HepG2 (cell line): Measurements from ENCODE around the gene CBX2. TPM values are rescaled to one million over a fixed set of nuclear protein-coding genes. Genes with fewer than 3 reads are reported as not detected.

Experiments used
- ELF1 ChIP-seq: sonication (generic); formaldehyde crosslinking; IDR thresholded peaks from 2 replicates; pipeline ENCODE4 v1.4.0; 2020; ENCODE audit warnings: missing genetic modification reagents
- KAT7 ChIP-seq: IDR thresholded peaks from 2 replicates; pipeline ENCODE4 v1.6.1; 2018; ENCODE audit warnings: borderline replicate concordance, missing compliant biosample characterization
- POLR2AphosphoS2 ChIP-seq: IDR thresholded peaks from 2 replicates; pipeline ENCODE4 v1.6.1; 2011; ENCODE audit warnings: low read depth, low read length, improper control_type of control experiment
- RARA ChIP-seq: IDR thresholded peaks from 2 replicates; pipeline ENCODE4 v1.6.1; 2016; ENCODE audit warnings: missing genetic modification reagents, missing compliant biosample characterization
- REXO4 ChIP-seq: sonication (generic); formaldehyde crosslinking; IDR thresholded peaks from 2 replicates; pipeline ENCODE4 v1.8.0; 2022; ENCODE audit warnings: missing genetic modification reagents, mild to moderate bottlenecking, borderline replicate concordance
- RFX5 ChIP-seq: IDR thresholded peaks from 2 replicates; pipeline ENCODE4 v1.6.1; 2011; ENCODE audit warnings: low read depth, low read length, improper control_type of control experiment
- SOX6 ChIP-seq, 2 experiments: fragments of 450-650 bp in 1 of 2; sonication (generic) in 1 of 2; formaldehyde crosslinking in 1 of 2; IDR thresholded peaks; 2 replicates each; pipeline versions ENCODE4 v1.4.0 to v1.6.1; 2017 to 2020; ENCODE audit warnings: antibody characterized with exemption in 1 of 2, mild to moderate bottlenecking in 1 of 2, missing genetic modification reagents in 1 of 2
- STAT5B ChIP-seq: sonication (generic); formaldehyde crosslinking; IDR thresholded peaks from 2 replicates; pipeline ENCODE4 v1.4.0; 2020; ENCODE audit warnings: missing genetic modification reagents
- TBL1XR1 ChIP-seq: fragments of 150-350 bp; IDR thresholded peaks from 2 replicates; pipeline ENCODE4 v1.6.1; 2014; ENCODE audit warnings: borderline replicate concordance, low read length; ENCODE audit not compliant: partially characterized antibody
- ZC3H13 ChIP-seq: sonication (generic); formaldehyde crosslinking; IDR thresholded peaks from 2 replicates; pipeline ENCODE4 v1.8.1; 2023; ENCODE audit warnings: mild to moderate bottlenecking, missing genetic modification reagents, moderate library complexity
- ZNF383 ChIP-seq: sonication (generic); formaldehyde crosslinking; IDR thresholded peaks from 2 replicates; pipeline ENCODE4 v1.4.0; 2020; ENCODE audit warnings: missing genetic modification reagents, mild to moderate bottlenecking, borderline replicate concordance
- ZNF468 ChIP-seq: sonication (generic); formaldehyde crosslinking; IDR thresholded peaks from 2 replicates; pipeline ENCODE4 v1.8.0; 2022; ENCODE audit warnings: mild to moderate bottlenecking, moderate library complexity, missing genetic modification reagents
- ZNF598 ChIP-seq: sonication (generic); formaldehyde crosslinking; IDR thresholded peaks from 2 replicates; pipeline ENCODE4 v1.5.1; 2020; ENCODE audit warnings: mild to moderate bottlenecking, missing genetic modification reagents, borderline replicate concordance
- ZNF83 ChIP-seq: sonication (generic); formaldehyde crosslinking; IDR thresholded peaks from 2 replicates; pipeline ENCODE4 v1.4.0; 2020; ENCODE audit warnings: missing genetic modification reagents, mild to moderate bottlenecking, borderline replicate concordance
- polyA plus RNA-seq, 8 experiments: library from polyadenylated mRNA; depleted of rRNA in 3 of 8; stranded (reverse) in 7 of 8; unstranded in 1 of 8; fragments of >200 nt; fragmentation: Illumina TruSeq in 4 of 8; extraction: Trizol in 4 of 8; gene quantifications; 2 replicates each; pipeline versions ENCODE4 v1.2.1 to v1.2.3, GENCODE V29; 2011 to 2016; ENCODE audit warnings: low read depth in 4 of 8, missing spikeins in 1 of 8, mixed read lengths in 1 of 8; ENCODE audit not compliant: insufficient read depth in 1 of 8
- total RNA-seq, 5 experiments: library from RNA; depleted of rRNA; stranded (reverse); fragments of >200 nt; fragmentation: Illumina TruSeq; extraction: Trizol; gene quantifications; 2 replicates each; pipeline ENCODE4 v1.2.3, GENCODE V29; 2016; ENCODE audit warnings: low read depth in 1 of 5
- TF ChIP-seq, protein P1 (sequence below): sonication (generic); formaldehyde crosslinking; IDR thresholded peaks from 2 replicates; pipeline ENCODE4 v1.5.0; 2020; ENCODE audit warnings: mild to moderate bottlenecking, missing genetic modification reagents
- TF ChIP-seq, protein P2 (sequence below): sonication (generic); formaldehyde crosslinking; IDR thresholded peaks from 2 replicates; pipeline ENCODE4 v1.4.0; 2020; ENCODE audit warnings: missing genetic modification reagents, mild to moderate bottlenecking, borderline replicate concordance
- TF ChIP-seq, protein P3 (sequence below): sonication (generic); formaldehyde crosslinking; IDR thresholded peaks from 2 replicates; pipeline ENCODE4 v1.4.0; 2020; ENCODE audit warnings: missing genetic modification reagents, borderline replicate concordance
- TF ChIP-seq, protein P4 (sequence below): sonication (generic); formaldehyde crosslinking; IDR thresholded peaks from 2 replicates; pipeline ENCODE4 v1.4.0; 2020; ENCODE audit warnings: mild to moderate bottlenecking, missing genetic modification reagents, borderline replicate concordance
- TF ChIP-seq, protein P5 (sequence below): sonication (generic); formaldehyde crosslinking; IDR thresholded peaks from 2 replicates; pipeline ENCODE4 v1.9.0; 2021; ENCODE audit warnings: missing genetic modification reagents, borderline replicate concordance

Gene CBX2
- total and polyA plus RNA-seq, 2 of the 13 experiments (the other 11 are each of a cell fraction or from before 2014, with no cell fraction given) = 14.5 to 31.1 TPM

DNA sequence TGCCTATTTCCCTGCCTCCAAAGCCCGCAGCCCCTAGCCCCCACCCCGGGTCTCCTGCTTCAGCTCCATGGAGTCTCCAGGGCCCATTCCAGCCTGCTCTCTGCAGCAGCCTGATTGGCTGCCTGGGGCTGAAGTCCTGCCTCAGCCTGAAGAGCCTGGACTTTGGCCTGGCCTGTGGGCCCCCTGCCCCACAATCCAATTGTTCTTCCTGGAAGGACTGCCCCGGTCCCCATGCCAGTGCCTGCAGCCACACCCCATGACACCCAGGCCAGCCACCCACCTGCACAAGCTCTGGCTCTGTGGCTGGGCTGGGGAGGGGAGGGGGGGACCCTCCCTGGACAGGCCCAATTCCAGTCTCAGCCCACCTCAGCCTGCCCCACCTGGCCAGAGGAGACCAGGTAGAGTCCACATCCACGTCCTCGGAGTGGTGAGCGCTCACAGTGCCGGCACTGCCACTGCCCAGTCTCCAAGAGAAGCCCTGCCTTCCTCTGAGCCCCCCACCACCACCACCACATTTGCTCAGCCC, 34.9 kb upstream of the CBX2 start (continued):
- TF ChIP-seq RARA (CRISPR knock-in tag) (peak; percentile 78), ZNF83 (no peak), ZNF598 (CRISPR knock-in tag) (no peak), REXO4 (CRISPR knock-in tag) (no peak), TBL1XR1 (no peak), SOX6 (IDR thresholded peaks at IDR 0.05) (no peak), SOX6 (CRISPR knock-in tag; IDR thresholded peaks at IDR 0.05) (peak; percentile 99), ZC3H13 (CRISPR knock-in tag) (no peak), RFX5 (no peak; the same call in 1 of the 2 replicates), ZNF383 (CRISPR knock-in tag) (no peak), ZNF468 (CRISPR knock-in tag) (no peak), ELF1 (CRISPR knock-in tag) (peak; percentile 89), STAT5B (no peak), KAT7 (CRISPR knock-in tag) (peak; percentile 93; the same call in 1 of the 2 replicates), POLR2AphosphoS2 (no peak)
- TF ChIP-seq, protein P1, sequence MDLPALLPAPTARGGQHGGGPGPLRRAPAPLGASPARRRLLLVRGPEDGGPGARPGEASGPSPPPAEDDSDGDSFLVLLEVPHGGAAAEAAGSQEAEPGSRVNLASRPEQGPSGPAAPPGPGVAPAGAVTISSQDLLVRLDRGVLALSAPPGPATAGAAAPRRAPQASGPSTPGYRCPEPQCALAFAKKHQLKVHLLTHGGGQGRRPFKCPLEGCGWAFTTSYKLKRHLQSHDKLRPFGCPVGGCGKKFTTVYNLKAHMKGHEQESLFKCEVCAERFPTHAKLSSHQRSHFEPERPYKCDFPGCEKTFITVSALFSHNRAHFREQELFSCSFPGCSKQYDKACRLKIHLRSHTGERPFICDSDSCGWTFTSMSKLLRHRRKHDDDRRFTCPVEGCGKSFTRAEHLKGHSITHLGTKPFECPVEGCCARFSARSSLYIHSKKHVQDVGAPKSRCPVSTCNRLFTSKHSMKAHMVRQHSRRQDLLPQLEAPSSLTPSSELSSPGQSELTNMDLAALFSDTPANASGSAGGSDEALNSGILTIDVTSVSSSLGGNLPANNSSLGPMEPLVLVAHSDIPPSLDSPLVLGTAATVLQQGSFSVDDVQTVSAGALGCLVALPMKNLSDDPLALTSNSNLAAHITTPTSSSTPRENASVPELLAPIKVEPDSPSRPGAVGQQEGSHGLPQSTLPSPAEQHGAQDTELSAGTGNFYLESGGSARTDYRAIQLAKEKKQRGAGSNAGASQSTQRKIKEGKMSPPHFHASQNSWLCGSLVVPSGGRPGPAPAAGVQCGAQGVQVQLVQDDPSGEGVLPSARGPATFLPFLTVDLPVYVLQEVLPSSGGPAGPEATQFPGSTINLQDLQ (CRISPR knock-in tag) = no peak
- TF ChIP-seq, protein P2, sequence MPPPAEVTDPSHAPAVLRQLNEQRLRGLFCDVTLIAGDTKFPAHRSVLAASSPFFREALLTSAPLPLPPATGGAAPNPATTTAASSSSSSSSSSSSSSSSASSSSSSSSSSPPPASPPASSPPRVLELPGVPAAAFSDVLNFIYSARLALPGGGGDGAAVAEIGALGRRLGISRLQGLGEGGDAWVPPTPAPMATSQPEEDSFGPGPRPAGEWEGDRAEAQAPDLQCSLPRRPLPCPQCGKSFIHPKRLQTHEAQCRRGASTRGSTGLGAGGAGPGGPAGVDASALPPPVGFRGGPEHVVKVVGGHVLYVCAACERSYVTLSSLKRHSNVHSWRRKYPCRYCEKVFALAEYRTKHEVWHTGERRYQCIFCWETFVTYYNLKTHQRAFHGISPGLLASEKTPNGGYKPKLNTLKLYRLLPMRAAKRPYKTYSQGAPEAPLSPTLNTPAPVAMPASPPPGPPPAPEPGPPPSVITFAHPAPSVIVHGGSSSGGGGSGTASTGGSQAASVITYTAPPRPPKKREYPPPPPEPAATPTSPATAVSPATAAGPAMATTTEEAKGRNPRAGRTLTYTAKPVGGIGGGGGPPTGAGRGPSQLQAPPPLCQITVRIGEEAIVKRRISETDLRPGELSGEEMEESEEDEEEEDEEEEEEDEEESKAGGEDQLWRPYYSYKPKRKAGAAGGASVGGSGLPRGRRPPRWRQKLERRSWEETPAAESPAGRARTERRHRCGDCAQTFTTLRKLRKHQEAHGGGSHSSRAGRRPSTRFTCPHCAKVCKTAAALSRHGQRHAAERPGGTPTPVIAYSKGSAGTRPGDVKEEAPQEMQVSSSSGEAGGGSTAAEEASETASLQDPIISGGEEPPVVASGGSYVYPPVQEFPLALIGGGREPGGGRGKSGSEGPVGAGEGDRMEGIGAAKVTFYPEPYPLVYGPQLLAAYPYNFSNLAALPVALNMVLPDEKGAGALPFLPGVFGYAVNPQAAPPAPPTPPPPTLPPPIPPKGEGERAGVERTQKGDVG (CRISPR knock-in tag) = no peak
- TF ChIP-seq, protein P3, sequence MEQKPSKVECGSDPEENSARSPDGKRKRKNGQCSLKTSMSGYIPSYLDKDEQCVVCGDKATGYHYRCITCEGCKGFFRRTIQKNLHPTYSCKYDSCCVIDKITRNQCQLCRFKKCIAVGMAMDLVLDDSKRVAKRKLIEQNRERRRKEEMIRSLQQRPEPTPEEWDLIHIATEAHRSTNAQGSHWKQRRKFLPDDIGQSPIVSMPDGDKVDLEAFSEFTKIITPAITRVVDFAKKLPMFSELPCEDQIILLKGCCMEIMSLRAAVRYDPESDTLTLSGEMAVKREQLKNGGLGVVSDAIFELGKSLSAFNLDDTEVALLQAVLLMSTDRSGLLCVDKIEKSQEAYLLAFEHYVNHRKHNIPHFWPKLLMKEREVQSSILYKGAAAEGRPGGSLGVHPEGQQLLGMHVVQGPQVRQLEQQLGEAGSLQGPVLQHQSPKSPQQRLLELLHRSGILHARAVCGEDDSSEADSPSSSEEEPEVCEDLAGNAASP = peak; percentile 76
- TF ChIP-seq, protein P4, sequence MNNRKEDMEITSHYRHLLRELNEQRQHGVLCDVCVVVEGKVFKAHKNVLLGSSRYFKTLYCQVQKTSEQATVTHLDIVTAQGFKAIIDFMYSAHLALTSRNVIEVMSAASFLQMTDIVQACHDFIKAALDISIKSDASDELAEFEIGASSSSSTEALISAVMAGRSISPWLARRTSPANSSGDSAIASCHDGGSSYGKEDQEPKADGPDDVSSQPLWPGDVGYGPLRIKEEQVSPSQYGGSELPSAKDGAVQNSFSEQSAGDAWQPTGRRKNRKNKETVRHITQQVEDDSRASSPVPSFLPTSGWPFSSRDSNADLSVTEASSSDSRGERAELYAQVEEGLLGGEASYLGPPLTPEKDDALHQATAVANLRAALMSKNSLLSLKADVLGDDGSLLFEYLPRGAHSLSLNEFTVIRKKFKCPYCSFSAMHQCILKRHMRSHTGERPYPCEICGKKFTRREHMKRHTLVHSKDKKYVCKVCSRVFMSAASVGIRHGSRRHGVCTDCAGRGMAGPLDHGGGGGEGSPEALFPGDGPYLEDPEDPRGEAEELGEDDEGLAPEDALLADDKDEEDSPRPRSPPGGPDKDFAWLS (CRISPR knock-in tag) = no peak
- TF ChIP-seq, protein P5, sequence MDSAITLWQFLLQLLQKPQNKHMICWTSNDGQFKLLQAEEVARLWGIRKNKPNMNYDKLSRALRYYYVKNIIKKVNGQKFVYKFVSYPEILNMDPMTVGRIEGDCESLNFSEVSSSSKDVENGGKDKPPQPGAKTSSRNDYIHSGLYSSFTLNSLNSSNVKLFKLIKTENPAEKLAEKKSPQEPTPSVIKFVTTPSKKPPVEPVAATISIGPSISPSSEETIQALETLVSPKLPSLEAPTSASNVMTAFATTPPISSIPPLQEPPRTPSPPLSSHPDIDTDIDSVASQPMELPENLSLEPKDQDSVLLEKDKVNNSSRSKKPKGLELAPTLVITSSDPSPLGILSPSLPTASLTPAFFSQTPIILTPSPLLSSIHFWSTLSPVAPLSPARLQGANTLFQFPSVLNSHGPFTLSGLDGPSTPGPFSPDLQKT (CRISPR knock-in tag) = no peak
